K562 (cell line): Measurements from ENCODE around the gene MDH1B. TPM values are rescaled to one million over a fixed set of nuclear protein-coding genes. Genes with fewer than 3 reads are reported as not detected.

Source experiments
- ATAC-seq: fragments of 200-7000 bp; cut with Tn5 transposase; 3 replicates; pipeline ENCODE4 v1.9.1; 2020; ENCODE audit warnings: moderate library complexity
- BruUV-seq: library from RNA; stranded (reverse); fragments of 400-500 nt; replicated peaks from 2 replicates; lab custom pipeline; 2021; lab: Mats Ljungman, UMichigan
- CTCF ChIA-PET: fragments of 300-600 bp; formaldehyde crosslinking; extraction: SDS; loops from one replicate; lab custom pipeline; 2021; ENCODE audit warnings: low intra/inter-chr PET ratio; lab: Yijun Ruan, JAX
- POLR2A ChIA-PET: fragments of 300-600, 350-650 bp; sonication (Branson Sonifier 250); formaldehyde crosslinking; extraction: SDS; loops from one replicate; lab custom pipeline; 2021; ENCODE audit warnings: antibody characterized with exemption, inconsistent platforms; lab: Yijun Ruan, JAX
- DNase-seq, 4 experiments: peaks; one replicate each; pipeline versions ENCODE4 v3.0.0 to v3.0.0-alpha.2; 2011 to 2018; ENCODE audit warnings: low spot score in 3 of 4, mixed read lengths in 3 of 4; ENCODE audit errors: extremely low read depth in 1 of 4
- FAIRE-seq: peaks from 2 replicates; lab custom pipeline; 2011; peaks lifted over from hg19 to GRCh38; lab: Jason Lieb, UNC
- H2AFZ ChIP-seq: 2 replicates; pipeline ENCODE4 v1.6.0; 2011; ENCODE audit warnings: low read depth, low read length, control low read depth, inconsistent platforms
- H3K27ac ChIP-seq: fragments of 200-600 bp; 3 replicates; pipeline ENCODE4 v1.8.0; 2011; ENCODE audit warnings: low read depth, mild to moderate bottlenecking, control low read depth, inconsistent platforms, low read length, moderate library complexity, mixed read lengths; ENCODE audit errors: extremely low read depth
- H3K27me3 ChIP-seq, 2 experiments: fragments of 300-600 bp in 1 of 2; 2 replicates in 1 of 2; 3 replicates in 1 of 2; pipeline versions ENCODE4 v1.6.0 to v1.8.0; 2011; ENCODE audit warnings: inconsistent platforms in 2 of 2, low read length in 2 of 2, mild to moderate bottlenecking in 1 of 2, mixed read lengths in 1 of 2, moderate library complexity in 1 of 2; ENCODE audit not compliant: control insufficient read depth in 2 of 2, insufficient read depth in 2 of 2
- H3K36me3 ChIP-seq: fragments of 300-600 bp; 3 replicates; pipeline ENCODE4 v1.8.0; 2011; ENCODE audit warnings: mild to moderate bottlenecking, low read length, inconsistent platforms; ENCODE audit not compliant: control insufficient read depth, insufficient read depth
- H3K4me1 ChIP-seq, 2 experiments: fragments of 200-600 bp in 1 of 2; replicated peaks in 1 of 2; 2 replicates in 1 of 2; 3 replicates in 1 of 2; pipeline versions ENCODE4 v1.5.1 to v1.8.0; 2011; ENCODE audit warnings: inconsistent platforms in 2 of 2, low read length in 2 of 2, mild to moderate bottlenecking in 1 of 2, mixed read lengths in 1 of 2, moderate library complexity in 1 of 2; ENCODE audit not compliant: control insufficient read depth in 2 of 2, insufficient read depth in 2 of 2
- H3K4me2 ChIP-seq: 2 replicates; pipeline ENCODE4 v1.6.1; 2011; ENCODE audit warnings: low read length, control low read depth, inconsistent platforms, mixed read lengths; ENCODE audit not compliant: insufficient read depth
- H3K4me3 ChIP-seq: fragments of 200-600 bp; sonication (generic), shearing (Covaris generic); 2 replicates; pipeline ENCODE4 v1.5.1; 2016; ENCODE audit warnings: control low read depth, inconsistent platforms
- H3K79me2 ChIP-seq: fragments of 200-600 bp; 3 replicates; pipeline ENCODE4 v1.8.0; 2011; ENCODE audit warnings: low read length, inconsistent platforms; ENCODE audit not compliant: control insufficient read depth, insufficient read depth
- H3K9ac ChIP-seq, 2 experiments: 2 replicates each; pipeline versions ENCODE4 v1.6.0 to v1.6.1; 2011; ENCODE audit warnings: low read depth in 2 of 2, low read length in 2 of 2, control low read depth in 1 of 2, inconsistent platforms in 1 of 2, mild to moderate bottlenecking in 1 of 2, mixed read lengths in 1 of 2; ENCODE audit not compliant: insufficient read depth in 1 of 2
- H3K9me1 ChIP-seq: one replicate; pipeline ENCODE4 v1.6.0; 2011; ENCODE audit warnings: inconsistent platforms, mild to moderate bottlenecking, low read length, moderate library complexity; ENCODE audit not compliant: control insufficient read depth, insufficient read depth
- H3K9me3 ChIP-seq: replicated peaks from 2 replicates; pipeline ENCODE4 v1.5.1; 2011; ENCODE audit warnings: low read depth, low read length, inconsistent platforms; ENCODE audit not compliant: control insufficient read depth, insufficient read depth
- H4K20me1 ChIP-seq: replicated peaks from 2 replicates; pipeline ENCODE4 v1.6.1; 2011; ENCODE audit warnings: low read length, inconsistent platforms, mixed read lengths; ENCODE audit not compliant: control insufficient read depth, insufficient read depth
- CCNT2 ChIP-seq: IDR thresholded peaks from 2 replicates; pipeline ENCODE4 v1.6.1; 2011; ENCODE audit warnings: borderline replicate concordance, low read depth, mild to moderate bottlenecking, moderate library complexity, mixed read lengths, low read length; ENCODE audit not compliant: insufficient read length; ENCODE audit errors: extremely low read depth
- CUX1 ChIP-seq: fragments of 200-800 bp; sonication (Bioruptor generic); IDR thresholded peaks from 2 replicates; pipeline ENCODE4 v1.6.1; 2016; ENCODE audit warnings: missing genetic modification characterization, missing compliant biosample characterization
- KLF10 ChIP-seq: fragments of 250-450 bp; sonication (Bioruptor Pico); IDR thresholded peaks from 2 replicates; pipeline ENCODE4 v1.6.1; 2021; ENCODE audit warnings: matching md5 sums
- NFE2 ChIP-seq: IDR thresholded peaks from 2 replicates; pipeline ENCODE4 v1.6.1; 2014; ENCODE audit warnings: antibody characterized with exemption, low read depth
- NR3C1 ChIP-seq: sonication (generic); formaldehyde crosslinking; IDR thresholded peaks from 2 replicates; pipeline ENCODE4 v1.8.1; 2022; ENCODE audit warnings: missing genetic modification reagents
- PKNOX1 ChIP-seq: fragments of 450-650 bp; IDR thresholded peaks from 2 replicates; pipeline ENCODE4 v1.6.1; 2016
- PTRF ChIP-seq: fragments of 450-650 bp; IDR thresholded peaks from 2 replicates; pipeline ENCODE4 v1.6.1; 2016; ENCODE audit warnings: mild to moderate bottlenecking, missing genetic modification characterization, missing compliant biosample characterization
- SIN3B ChIP-seq: fragments of 450-650 bp; IDR thresholded peaks from 2 replicates; pipeline ENCODE4 v1.6.1; 2017; ENCODE audit warnings: low read depth, mild to moderate bottlenecking, moderate library complexity
- SREBF2 ChIP-seq: sonication (generic); formaldehyde crosslinking; IDR thresholded peaks from 2 replicates; pipeline ENCODE4 v1.4.0; 2020; ENCODE audit warnings: mild to moderate bottlenecking, missing genetic modification reagents
- THAP7 ChIP-seq: fragments of 250-450 bp; sonication (Bioruptor Pico); IDR thresholded peaks from 2 replicates; pipeline ENCODE4 v1.5.0; 2021
- USF2 ChIP-seq: sonication (generic); formaldehyde crosslinking; IDR thresholded peaks from 2 replicates; pipeline ENCODE4 v1.5.0; 2020; ENCODE audit warnings: missing genetic modification reagents
- ZNF174 ChIP-seq: fragments of 250-450 bp; sonication (Bioruptor Pico); IDR thresholded peaks from 2 replicates; pipeline ENCODE4 v1.4.0; 2020; ENCODE audit warnings: mild to moderate bottlenecking
- WGBS: fragments of 100-300 bp; shearing (Covaris generic); methylation state at CpG from one replicate; pipeline ENCODE4 v1.1.6; 2016; ENCODE audit warnings: low coverage, mixed read lengths; ENCODE audit not compliant: insufficient coverage; ENCODE audit errors: missing lambda C conversion rate; 5-methylcytosine and 5-hydroxymethylcytosine counted together
- in situ Hi-C: fragments of 300-500 bp; cut with MboI; formaldehyde crosslinking; loops from 4 replicates; pipeline ENCODE4 v1.15.0; 2018; ENCODE audit warnings: inconsistent platforms, mixed read lengths
- intact Hi-C: fragments of 100-400 bp; cut with micrococcal nuclease; formaldehyde crosslinking; loops from 2 replicates; pipeline ENCODE4 v1.14.2; 2022
- polyA plus RNA-seq, 8 experiments: library from polyadenylated mRNA; depleted of rRNA in 4 of 8; stranded (reverse) in 5 of 8; unstranded in 3 of 8; fragments of >200 nt; fragmentation: Nextera tagmentation in 2 of 8; fragmentation: Illumina TruSeq in 1 of 8; extraction: Ambion mirVana in 2 of 8; extraction: Trizol in 1 of 8; gene quantifications; 2 replicates each; pipeline versions ENCODE4 v1.2.1 to v1.2.3, GENCODE V29; 2011 to 2014; ENCODE audit warnings: inconsistent platforms in 1 of 8, missing spikeins in 1 of 8
- total RNA-seq, 7 experiments: library from RNA; depleted of rRNA in 6 of 7; stranded (reverse); fragments of >200 nt in 6 of 7; fragmentation: Illumina TruSeq in 2 of 7; extraction: Trizol in 2 of 7; gene quantifications; 2 replicates each; pipeline versions ENCODE4 v1.2.1 to v1.2.3, GENCODE V29; 2011 to 2021; ENCODE audit warnings: low replicate concordance in 1 of 7

MDH1B gene
- total and polyA plus RNA-seq, 9 of the 15 experiments (the other 6 are each of a cell fraction or from before 2014, with no cell fraction given) = 0.06 to 0.16 (median 0.14) TPM; not detected in 5

GRCh38 chr2:206708286-206708685, 56.8 kb downstream of the MDH1B start (continued):
- TF ChIP-seq USF2 (CRISPR knock-in tag) = no peak
- TF ChIP-seq SIN3B = no peak
- no peak for TF ChIP-seq KLF10 (CRISPR knock-in tag)
- TF ChIP-seq PTRF (tag) = no peak
- TF ChIP-seq ZNF174 = no peak
- no peak for TF ChIP-seq THAP7 (CRISPR knock-in tag)
- no peak for TF ChIP-seq NR3C1 (CRISPR knock-in tag)
- TF ChIP-seq CCNT2 = no peak
- TF ChIP-seq NFE2 = no peak
- no peak for TF ChIP-seq SREBF2 (CRISPR knock-in tag)

GRCh38 chr2:206707164-206707701, 57.9 kb downstream of the MDH1B start:
- no TSS peak for BruUV-seq
- no peaks in the 10 kb centered on the region for H3K9me1 ChIP-seq
- no peak overlapping the region for H3K27ac ChIP-seq
- H2AFZ ChIP-seq = no peak overlapping the region
- no peak overlapping the region for H3K9ac ChIP-seq
- ATAC-seq = no peak
- no peaks in the 10 kb centered on the region for H3K36me3 ChIP-seq
- no peaks in the 10 kb centered on the region for H3K79me2 ChIP-seq
- H3K4me3 ChIP-seq = no peak overlapping the region
- no peak for TF ChIP-seq CUX1 (CRISPR knock-in tag)
- TF ChIP-seq PKNOX1 = peak; percentile 68
- H3K9me3 ChIP-seq = no peaks in the 10 kb centered on the region
- peaks cover 0 to 4% of the 10 kb centered on the region in 2 experiments; a peak in 2 of 5 replicates for H3K27me3 ChIP-seq
- WGBS = 0% methylated on average over 10 of the region's 10 CpGs
- CTCF ChIA-PET = no interaction called here
- H3K4me1 ChIP-seq = no peaks in the 10 kb centered on the region
- POLR2A ChIA-PET = no interaction called here
- FAIRE-seq = no peak
- intact Hi-C loops (no loop called here), in situ Hi-C loops (no loop called here)
- DNase-seq = no peak
- no peak overlapping the region for H3K4me2 ChIP-seq
- H4K20me1 ChIP-seq = no peaks in the 10 kb centered on the region
